ENCODE data around the gene KRTAP10-4.

Gene KRTAP10-4

DNA sequence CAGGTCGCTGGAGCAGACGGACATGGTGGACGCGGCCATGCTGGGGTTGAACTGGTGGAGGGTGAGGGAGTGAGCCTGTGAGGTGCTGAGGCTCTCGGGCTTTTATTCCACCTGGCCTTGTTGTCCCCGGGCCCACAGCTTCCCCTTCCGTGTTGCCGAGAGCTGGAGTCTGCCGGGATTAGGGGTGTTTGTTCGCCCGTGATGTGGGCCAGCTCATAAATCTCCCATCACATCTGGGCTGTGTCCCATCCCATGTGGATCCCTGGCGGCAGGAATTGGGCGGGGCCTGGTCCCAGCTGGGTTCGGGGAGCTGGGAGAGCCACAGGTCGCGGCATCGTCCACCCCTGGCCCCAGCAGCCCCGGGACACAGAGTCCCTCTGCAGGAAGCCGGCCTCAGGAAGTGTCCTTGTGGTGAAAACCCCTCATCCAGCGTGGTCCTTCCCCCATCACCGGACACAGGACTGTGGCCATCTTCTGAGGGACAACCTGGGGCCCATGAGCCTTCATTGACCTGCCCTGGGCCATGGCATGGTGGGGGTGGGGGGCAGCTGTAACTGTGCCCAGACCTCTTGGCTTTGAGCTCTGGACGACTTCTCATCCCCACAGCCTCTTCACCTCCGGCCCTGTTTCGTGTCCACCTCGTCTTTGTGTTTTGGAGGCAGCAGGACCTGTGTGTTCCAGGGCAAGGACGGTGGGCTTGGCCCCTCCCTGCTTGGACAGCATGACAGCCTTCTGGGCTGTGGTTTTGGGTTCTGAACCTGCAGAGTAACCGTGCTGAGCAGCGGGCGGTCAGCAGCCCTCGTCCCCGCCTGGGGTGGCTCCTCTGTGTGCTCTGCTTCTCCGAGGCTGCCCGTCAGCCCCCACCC, 19.1 kb downstream of the KRTAP10-4 start, which contains the start of gene KRTAP10-6:
Gene KRTAP10-6 (minus strand): TSS at position 60 of the 866 bp plus-strand sequence. CDS start 21 bp downstream, at position 39.
- Histone ChIP-seq H3K27me3 (ENCODE audit: insufficient read depth, poor library complexity, severe bottlenecking) (no peaks in the 10 kb centered on the region), H3K27ac (replicated peaks) (no peak within 1 kb of the TSS), H3K4me3 (replicated peaks; ENCODE audit: insufficient read depth, low read length) (no peak within 1 kb of the TSS)
- TF ChIP-seq, protein P1, sequence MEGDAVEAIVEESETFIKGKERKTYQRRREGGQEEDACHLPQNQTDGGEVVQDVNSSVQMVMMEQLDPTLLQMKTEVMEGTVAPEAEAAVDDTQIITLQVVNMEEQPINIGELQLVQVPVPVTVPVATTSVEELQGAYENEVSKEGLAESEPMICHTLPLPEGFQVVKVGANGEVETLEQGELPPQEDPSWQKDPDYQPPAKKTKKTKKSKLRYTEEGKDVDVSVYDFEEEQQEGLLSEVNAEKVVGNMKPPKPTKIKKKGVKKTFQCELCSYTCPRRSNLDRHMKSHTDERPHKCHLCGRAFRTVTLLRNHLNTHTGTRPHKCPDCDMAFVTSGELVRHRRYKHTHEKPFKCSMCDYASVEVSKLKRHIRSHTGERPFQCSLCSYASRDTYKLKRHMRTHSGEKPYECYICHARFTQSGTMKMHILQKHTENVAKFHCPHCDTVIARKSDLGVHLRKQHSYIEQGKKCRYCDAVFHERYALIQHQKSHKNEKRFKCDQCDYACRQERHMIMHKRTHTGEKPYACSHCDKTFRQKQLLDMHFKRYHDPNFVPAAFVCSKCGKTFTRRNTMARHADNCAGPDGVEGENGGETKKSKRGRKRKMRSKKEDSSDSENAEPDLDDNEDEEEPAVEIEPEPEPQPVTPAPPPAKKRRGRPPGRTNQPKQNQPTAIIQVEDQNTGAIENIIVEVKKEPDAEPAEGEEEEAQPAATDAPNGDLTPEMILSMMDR (IDR thresholded peaks at IDR 0.05; ENCODE audit: insufficient read depth, low read length), result no peak
- no peak for TF ChIP-seq GABPA (IDR thresholded peaks at IDR 0.05; ENCODE audit: low read depth)
- TF ChIP-seq SPI1 (IDR thresholded peaks at IDR 0.05; ENCODE audit: borderline replicate concordance, low read depth), result no peak
- TF ChIP-seq, protein P2, sequence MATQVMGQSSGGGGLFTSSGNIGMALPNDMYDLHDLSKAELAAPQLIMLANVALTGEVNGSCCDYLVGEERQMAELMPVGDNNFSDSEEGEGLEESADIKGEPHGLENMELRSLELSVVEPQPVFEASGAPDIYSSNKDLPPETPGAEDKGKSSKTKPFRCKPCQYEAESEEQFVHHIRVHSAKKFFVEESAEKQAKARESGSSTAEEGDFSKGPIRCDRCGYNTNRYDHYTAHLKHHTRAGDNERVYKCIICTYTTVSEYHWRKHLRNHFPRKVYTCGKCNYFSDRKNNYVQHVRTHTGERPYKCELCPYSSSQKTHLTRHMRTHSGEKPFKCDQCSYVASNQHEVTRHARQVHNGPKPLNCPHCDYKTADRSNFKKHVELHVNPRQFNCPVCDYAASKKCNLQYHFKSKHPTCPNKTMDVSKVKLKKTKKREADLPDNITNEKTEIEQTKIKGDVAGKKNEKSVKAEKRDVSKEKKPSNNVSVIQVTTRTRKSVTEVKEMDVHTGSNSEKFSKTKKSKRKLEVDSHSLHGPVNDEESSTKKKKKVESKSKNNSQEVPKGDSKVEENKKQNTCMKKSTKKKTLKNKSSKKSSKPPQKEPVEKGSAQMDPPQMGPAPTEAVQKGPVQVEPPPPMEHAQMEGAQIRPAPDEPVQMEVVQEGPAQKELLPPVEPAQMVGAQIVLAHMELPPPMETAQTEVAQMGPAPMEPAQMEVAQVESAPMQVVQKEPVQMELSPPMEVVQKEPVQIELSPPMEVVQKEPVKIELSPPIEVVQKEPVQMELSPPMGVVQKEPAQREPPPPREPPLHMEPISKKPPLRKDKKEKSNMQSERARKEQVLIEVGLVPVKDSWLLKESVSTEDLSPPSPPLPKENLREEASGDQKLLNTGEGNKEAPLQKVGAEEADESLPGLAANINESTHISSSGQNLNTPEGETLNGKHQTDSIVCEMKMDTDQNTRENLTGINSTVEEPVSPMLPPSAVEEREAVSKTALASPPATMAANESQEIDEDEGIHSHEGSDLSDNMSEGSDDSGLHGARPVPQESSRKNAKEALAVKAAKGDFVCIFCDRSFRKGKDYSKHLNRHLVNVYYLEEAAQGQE (IDR thresholded peaks at IDR 0.05; ENCODE audit: insufficient replicate concordance, low read depth), result no peak
- no peak for TF ChIP-seq POLR2AphosphoS5 (IDR thresholded peaks at IDR 0.05; ENCODE audit: low read depth)
- DNase-seq (ENCODE audit: low read depth in 1 of 2, low spot score in 1 of 2), result no peak

DNA sequence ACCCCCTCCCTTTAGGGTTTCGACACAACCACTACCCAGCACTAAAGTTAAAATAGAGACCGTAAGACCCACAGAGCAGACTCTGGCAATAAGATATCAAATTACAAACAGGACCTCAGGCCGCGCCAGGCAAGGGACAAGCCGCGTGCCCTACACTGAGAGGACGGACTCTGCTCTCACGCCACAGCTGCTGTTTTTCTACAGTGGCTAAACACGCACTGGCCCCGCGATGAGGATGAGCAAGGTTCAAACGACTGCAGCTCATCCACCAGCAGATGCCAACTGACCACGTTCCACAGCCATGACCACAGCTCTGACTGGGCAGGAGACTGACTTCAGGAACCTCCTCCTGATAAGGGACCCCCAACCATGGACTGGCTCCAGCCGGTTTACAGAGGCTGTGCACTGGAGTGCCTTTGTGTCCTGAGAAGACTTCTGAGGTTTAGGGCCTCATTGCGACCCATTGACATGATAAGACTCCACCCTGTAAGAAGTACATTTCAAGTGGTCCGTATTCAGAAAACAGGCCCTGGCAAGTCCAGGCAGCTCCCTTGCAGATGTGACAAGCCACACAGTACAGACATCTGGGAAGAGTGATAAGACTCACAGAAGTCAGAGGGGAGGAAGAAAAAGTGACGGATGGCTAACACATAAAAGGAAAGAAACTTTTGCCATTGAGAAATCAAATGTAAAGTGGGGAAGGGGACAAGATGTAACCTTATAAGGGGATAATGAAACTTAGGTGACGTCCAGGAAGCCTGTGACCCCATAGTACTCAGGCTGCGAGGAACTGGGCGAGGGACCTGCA, 20.3 kb downstream of the KRTAP10-4 start:
- Histone ChIP-seq H3K4me3 (replicated peaks; ENCODE audit: insufficient read depth, low read length) (no peak overlapping the region), H3K27ac (replicated peaks) (no peak overlapping the region), H3K27me3 (ENCODE audit: insufficient read depth, poor library complexity, severe bottlenecking) (no peaks in the 10 kb centered on the region)
- TF ChIP-seq POLR2AphosphoS5 (IDR thresholded peaks at IDR 0.05; ENCODE audit: low read depth) (no peak), GABPA (IDR thresholded peaks at IDR 0.05; ENCODE audit: low read depth) (no peak), SPI1 (IDR thresholded peaks at IDR 0.05; ENCODE audit: borderline replicate concordance, low read depth) (no peak)
- TF ChIP-seq, protein P1 (IDR thresholded peaks at IDR 0.05; ENCODE audit: insufficient read depth, low read length), result no peak
- TF ChIP-seq, protein P2 (IDR thresholded peaks at IDR 0.05; ENCODE audit: insufficient replicate concordance, low read depth), result no peak
- no peak for DNase-seq (ENCODE audit: low read depth in 1 of 2, low spot score in 1 of 2)

DNA sequence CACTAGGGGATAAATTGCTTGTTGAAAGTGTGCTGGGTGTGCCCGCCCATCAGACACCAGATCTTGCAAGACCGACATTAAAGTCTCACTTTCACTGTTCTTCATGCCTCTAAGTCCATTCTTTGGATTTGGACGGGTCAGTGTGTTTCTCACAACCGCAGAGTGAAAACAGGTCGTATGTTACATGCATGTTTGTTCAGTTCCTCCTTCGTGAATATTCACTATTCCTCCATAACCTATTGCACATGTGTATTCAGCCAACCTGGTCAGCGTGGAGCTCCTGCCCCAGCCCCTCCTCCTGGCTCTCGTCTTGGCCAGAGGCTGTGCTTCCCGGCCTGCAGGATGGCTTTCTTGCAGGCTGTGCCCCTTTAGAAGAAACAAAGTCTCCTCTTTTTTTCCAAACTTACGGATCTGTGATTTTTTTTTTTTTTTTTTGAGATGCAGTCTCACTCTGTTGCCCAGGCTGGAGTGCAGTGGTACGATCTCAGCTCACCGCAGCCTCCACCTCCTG, 20.9 kb downstream of the KRTAP10-4 start:
- DNase-seq (ENCODE audit: low read depth in 1 of 2, low spot score in 1 of 2), result no peak
- Histone ChIP-seq H3K27ac (replicated peaks) (no peak overlapping the region), H3K4me3 (replicated peaks; ENCODE audit: insufficient read depth, low read length) (no peak overlapping the region), H3K27me3 (ENCODE audit: insufficient read depth, poor library complexity, severe bottlenecking) (no peaks in the 10 kb centered on the region)
- TF ChIP-seq GABPA (IDR thresholded peaks at IDR 0.05; ENCODE audit: low read depth) (no peak), SPI1 (IDR thresholded peaks at IDR 0.05; ENCODE audit: borderline replicate concordance, low read depth) (no peak), POLR2AphosphoS5 (IDR thresholded peaks at IDR 0.05; ENCODE audit: low read depth) (no peak)
- TF ChIP-seq, protein P2 (IDR thresholded peaks at IDR 0.05; ENCODE audit: insufficient replicate concordance, low read depth), result no peak
- TF ChIP-seq, protein P1 (IDR thresholded peaks at IDR 0.05; ENCODE audit: insufficient read depth, low read length), result no peak
